Skin of body (tissue), 2 donors: ENCODE measurements around the gene NDUFS6. TPM values are rescaled to one million over a fixed set of nuclear protein-coding genes. Genes with fewer than 3 reads are reported as not detected.
A peak's percentile ranks its signal among the peaks of the same experiment; 100 is the strongest.
"Not testable (repeated sequence)": the region's sequence is repeated elsewhere in the genome, so short reads cannot be mapped to it uniquely, and the experiment has no call there.

Source experiments
- DNase-seq: peaks from one replicate; lab custom pipeline; 2025; lab: John Stamatoyannopoulos, UW
- total RNA-seq: library from RNA; depleted of rRNA; stranded (reverse); fragments of >200 nt; gene quantifications from one replicate; pipeline ENCODE4 v1.2.3, GENCODE V29; 2014

NDUFS6 gene
- total RNA-seq, 1 donor from 2014 or later, result 17.6 TPM

DNA sequence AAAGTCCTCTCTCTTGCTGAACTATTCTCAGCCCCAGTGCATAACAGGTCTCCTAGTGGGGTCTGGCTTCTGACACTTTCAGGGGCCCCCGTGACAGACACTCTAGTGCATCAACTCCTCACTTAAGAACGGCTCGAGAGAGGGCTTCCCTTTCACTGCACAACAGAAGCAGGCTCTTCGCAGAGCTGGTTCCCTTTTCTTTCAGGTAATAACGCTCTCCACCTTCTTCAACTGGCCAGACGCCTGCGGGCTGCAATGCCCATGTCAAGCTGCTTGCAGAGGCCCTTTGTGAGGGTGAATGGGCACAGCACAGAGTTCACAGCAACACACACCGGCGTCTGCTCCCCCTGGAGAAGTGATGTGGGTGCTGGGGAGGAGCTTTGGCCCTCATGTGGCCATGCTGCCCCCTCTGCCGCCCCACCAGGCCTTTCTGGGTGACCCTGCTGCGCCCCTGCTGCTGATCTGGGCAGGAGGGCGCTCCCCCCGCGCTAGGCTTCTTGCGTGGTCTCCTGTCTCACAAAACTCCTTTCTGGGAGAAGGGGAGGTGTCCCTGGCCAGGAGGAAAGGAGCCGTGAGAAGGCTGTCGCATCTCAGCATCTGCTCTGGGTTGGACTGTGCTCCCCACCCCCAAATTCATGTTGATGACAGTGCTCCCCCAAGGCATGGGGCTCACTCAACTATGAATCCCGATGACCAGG is 4.0 kb upstream of the NDUFS6 start:
- DNase-seq, result no peak

DNA sequence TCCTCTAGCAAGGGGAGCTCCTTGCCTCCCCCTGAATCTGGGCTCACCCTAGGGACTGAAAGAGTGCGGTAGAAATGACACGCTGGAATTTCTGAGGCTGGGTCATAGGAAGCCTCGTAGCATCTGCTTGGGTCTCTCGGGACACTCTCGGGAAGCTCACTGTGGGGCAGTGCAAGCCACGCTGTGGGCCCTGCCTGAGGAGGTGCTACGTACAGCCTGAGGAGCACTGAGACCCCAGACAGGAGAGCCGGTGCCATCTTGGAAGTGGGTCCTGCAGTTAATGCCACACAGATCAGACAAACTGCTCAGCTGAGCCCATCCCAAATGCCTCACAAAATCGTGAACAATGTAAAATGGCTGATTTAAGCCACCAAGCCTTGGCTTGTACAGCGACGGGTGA is 3.4 kb upstream of the NDUFS6 start:
- no peak for DNase-seq

DNA sequence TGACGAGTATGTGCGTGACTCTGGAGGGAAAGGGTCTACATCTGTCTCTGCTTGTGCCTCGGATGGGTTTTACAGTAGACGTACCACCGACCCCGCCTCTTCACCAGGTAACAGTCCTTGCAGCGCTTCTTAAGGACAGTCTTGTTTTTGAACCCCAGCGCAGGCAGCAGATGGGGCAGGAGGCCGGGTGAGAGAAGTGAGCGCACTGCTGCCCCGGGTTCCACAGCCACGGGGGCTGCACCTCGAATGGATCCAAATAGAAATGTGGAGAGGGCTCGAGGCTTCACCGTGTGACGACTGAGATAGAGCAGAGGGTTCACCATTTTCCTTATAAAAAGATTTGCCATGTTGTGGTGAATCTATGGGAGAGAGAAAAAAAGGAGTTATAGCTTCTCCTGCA is 2.6 kb upstream of the NDUFS6 start:
- not testable (repeated sequence) for DNase-seq

DNA sequence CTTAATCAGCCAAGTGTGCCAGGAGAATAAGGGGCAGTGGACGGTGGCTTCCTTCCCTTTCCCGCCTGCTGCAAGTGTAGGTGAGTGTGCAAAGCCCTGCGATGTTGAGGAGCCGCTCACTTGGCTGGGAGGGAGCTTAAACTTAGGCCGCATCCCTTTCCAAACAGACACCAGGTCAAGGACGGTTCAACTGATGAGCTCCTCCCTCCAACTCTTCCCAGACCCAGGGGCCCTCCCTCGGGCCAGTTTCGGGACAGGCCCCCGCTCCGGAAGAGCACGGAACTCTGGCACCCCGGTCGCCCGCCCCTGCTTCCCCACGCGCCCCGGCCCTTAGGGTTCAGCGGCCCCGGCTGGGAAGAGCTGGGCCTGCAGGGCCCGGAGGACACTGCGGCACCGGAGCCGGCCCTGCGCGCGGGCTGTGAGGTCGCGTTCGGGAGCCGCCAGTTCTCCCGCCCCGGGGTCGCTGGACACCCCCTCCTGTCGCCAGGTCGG is 2.1 kb upstream of the NDUFS6 start:
- DNase-seq, result no peak

DNA sequence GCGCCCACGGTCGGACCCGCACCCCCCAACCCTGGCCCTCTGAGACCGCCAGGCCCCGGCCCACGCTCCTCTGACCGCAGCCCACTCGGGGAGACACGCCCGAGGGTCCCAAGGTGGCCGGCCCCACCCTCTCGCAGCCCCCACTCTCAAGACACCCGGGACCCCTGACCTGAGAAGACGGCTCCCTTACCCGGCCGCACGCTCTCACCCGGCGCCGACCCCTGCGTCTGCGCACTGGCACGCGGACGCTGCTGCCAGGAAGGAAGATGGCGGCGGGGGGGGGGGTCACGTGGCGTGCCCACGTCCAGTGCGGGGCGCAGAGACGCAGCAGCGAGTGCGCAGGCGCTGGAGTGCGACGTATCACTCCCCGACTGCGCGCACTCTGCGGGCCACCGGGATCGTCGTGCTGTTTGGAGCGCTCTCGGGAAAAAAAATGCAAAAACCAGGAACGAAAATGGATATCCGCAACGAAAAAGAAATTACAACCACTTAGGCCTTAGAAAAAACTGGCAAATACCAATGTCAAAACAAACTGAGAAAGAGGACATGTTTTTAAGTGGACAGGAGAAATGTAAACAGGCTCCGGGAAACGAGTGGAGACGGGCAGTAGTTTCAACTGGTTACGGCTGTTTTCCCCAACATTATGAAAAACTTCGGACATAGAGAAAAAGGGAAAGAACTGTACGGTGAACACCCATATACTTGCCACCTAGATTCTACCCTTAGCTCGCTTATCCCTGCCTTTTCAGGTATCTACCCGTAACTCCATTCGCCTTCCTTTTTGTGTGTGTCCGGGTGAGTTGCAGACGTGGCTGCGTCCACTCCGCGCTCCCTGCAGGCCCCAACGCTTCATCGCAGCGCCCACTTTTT is 1.4 kb upstream of the NDUFS6 start, which contains the start of gene MRPL36:
Gene MRPL36, minus strand, starts transcription at position 236 of the 870 bp plus-strand sequence. CDS start 902 bp downstream, outside the sequence.
- peak; percentile 73 for DNase-seq

DNA sequence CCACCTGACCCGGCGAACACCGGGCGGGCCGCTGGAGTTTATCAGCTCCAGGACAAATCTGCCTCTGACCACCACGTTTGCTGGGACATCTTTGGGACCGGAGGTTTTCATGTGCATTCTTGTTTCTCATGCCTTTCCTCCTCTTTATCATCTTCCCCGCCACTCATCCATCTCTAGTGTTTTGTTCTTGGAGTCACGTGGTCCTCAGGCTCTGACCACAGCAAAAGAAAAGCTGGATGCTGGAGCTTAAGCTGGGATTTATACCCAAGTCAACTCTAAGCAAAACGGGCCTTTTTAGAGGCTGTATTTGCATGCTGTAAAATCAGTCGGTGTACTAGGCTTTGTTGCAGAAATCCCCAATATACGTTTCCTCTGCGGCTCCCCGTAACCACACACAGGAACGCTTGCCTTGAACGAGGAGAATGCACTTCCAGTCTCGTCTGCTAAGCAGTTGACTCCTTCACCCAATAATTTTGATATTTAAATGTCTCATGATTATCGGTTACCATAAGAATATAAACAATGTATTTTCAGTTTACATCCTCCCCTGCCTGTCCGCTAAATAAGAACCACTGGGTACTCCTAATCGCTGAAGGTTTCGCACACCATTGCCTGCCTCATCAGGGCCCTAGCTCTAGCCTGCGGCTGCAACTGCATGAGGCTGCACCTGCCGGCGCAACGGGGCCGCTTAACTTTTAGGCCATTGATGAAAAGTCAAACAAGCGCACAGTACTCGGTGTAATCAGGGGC is 560 bp upstream of the NDUFS6 start:
- peak; percentile 16 for DNase-seq

DNA sequence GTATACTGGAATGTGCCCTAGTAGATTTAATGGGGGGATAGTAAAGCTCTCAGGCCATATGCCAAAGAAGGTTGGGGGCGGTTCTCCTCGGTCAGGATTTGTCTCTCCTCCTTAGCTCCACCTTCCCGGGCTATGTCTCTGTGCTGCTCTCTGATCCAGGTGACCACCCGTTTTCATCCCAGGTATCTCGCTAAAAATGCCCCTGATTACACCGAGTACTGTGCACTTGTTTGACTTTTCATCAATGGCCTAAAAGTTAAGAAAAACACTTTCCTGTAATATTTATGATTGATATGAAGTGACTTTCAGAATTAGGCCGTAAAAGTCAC is 724 bp downstream of the NDUFS6 start:
- no peak for DNase-seq

DNA sequence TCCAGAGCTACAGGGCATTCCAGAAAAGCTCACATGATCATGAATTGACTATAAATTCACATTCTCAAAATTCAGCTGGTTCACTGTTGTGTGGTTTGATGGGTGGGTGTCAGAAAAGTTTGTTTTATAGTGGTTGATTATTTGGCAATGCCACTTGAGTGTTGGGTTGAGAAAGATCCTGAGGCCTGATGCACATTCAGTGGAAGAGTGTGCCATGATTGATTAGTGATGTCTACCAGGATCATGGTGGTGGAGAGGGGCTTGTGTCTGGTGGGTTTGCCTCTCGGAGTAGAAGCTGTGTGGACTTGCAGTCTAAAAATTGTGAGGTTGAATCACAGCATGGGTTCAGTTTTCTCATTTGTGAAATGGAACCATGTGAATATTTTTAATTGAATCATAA is 2.0 kb downstream of the NDUFS6 start:
- no peak for DNase-seq

DNA sequence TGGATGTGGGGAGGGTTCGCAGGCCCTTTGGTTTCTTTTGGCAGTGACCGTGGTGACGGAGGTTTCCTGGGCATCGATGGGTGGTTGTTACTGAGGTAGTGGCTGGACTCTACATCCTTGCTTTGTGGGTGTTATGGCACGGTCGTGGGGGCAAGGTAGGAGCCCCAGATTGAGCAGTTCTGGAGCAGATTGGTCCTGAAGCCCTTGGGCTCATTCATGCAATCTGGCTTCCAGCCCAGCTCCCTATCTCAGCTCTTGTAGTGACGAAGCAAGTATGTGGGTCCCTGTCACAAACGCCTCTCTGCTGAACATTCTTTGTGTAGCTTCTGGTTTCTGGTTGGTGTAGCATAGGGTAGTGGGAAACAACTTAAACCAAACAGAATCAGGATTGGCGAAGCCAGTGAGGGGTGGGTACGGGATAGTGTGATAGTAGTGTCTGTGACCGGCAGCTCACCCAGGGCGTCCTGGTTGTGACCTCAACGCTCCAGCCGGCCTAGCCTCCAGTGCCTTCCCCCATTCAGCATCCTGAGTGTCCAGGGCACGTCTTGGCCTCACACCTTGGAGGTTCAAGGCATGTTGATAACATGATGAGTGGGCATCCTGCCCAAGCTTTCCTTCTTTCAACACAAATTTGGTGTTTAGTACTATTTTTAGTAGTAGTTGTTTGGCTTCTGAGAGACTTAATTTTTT is 2.9 kb downstream of the NDUFS6 start:
- no peak for DNase-seq

DNA sequence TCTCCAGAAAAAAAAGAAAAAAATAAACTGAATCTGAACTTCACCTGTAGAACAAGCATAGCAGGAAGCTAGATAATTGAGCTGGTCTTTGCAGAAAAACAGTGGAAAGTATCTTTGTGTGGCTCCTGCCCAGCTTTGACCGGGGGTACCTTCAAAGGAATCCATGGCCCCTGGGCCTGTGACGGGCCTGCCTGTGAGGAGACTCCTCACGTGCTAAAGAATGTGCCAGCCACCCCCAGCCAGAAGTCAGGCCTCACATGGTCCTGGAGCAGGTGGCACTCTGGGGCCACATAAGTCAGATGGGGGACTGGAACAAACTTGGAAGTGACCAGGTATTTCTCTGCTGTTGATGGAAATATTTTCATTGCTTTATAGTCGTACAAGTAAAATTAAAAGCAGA is 4.1 kb downstream of the NDUFS6 start:
- no peak for DNase-seq

DNA sequence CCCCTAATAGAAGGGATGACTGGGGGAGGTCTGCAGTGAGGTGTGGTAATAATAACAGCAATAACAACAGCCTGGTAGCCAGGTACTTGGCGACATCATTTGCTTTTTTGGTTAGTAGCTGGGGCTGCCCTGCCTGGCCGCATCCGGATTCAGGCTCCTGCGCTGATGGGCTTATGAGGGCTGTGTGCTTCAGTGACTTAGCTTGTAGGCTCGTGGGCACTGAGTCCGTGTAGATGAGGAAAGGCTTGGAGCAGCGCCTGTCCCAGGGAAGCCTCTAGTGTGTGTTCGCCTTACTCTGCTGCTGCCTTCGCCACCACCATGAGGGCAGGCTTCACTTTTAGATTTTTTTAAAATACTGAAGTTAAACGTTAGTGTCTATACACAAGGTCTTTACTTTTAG is 4.5 kb downstream of the NDUFS6 start:
- DNase-seq, result no peak

DNA sequence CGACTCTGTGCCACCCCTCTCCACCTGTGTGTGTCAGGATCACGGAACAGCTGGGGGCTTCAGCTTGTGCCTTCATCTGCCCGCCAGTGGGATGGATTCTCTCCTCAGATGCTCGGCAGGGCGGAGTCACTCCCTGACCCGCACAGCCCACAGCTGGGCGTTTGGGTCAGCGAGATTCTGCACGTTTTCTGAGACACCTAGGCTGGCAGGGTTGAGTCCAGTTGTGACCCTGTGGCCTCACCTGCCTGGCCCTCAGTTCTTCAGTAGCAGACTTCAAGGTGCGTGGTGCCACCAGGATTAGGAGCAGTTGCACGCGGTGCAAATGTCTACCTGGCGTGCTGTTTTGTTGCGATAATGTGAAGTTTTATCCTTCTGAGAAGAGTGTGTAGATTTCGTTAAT is 5.0 kb downstream of the NDUFS6 start:
- DNase-seq, result no peak

DNA sequence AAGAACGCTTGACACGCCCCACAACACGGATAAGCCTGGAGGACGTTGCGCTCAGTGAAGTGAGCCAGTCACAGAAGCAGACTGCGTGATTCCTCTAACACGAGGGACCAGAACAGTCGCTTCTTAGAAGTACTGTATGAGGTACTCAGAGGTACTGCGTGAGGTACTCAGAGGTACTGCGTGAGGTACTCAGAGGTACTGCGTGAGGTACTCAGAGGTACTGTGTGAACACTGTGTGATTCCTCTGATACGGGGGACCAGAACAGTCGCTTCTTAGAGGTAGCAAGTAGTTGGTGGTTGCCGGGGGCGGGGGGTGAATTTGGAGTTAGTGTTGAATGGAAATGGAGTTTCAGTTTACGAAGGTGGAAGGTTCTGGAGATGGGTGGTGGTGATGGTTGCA is 5.8 kb downstream of the NDUFS6 start:
- no peak for DNase-seq

DNA sequence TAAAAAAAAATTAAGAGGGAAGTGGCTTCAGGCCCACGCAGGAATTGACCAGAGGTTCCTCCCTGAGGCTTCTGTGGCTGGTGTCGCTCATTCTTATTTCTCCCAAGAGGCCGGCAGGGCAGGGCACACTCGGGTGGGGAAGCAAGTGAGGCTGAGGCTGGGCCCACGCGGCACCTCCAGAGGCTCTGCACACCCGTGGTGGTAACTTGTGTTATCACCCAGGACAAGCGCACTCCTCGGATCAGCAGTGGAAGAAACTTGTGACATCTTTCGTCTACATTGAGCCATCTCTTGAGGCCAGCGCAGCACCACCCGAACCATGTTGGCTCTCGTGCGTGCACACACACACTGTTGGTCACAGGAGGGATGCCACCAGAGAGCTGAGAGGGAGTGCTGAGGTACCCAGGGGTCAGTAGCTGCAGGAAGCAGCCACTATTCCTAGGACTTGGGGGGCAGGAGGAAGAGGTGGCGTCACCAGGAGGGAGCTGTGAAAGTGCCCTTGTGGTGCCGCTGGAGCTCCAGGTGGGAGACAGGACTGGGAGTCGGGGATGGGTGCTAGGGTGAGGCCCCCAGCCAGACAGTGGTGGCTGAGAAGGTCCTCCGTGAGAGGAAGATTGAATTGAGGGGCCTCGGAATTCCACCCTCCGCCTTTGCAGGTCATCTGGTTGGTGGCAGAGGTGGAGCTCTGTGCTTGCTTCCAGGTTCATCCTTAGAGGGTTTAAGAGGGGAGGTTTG is 6.4 kb downstream of the NDUFS6 start:
- no peak for DNase-seq

DNA sequence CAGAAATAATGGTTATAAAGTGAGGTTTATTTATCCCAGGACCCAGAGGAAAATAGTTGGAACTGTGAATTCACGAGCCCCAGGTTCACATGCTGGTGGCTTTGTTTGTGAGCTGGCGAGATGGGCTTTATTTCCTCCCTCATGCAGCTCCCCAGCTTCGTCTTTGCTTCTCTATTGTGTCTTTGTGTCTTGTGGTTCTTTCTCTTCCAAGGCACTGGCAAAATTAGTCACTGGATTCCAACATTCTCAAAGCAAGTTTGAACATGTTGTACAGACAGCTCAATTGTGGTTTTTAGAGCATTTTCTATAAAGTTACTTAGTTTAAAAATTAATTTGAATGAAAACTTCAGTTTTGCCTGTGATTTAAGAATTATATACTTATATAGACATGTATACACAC is 7.2 kb downstream of the NDUFS6 start:
- DNase-seq, result no peak

DNA sequence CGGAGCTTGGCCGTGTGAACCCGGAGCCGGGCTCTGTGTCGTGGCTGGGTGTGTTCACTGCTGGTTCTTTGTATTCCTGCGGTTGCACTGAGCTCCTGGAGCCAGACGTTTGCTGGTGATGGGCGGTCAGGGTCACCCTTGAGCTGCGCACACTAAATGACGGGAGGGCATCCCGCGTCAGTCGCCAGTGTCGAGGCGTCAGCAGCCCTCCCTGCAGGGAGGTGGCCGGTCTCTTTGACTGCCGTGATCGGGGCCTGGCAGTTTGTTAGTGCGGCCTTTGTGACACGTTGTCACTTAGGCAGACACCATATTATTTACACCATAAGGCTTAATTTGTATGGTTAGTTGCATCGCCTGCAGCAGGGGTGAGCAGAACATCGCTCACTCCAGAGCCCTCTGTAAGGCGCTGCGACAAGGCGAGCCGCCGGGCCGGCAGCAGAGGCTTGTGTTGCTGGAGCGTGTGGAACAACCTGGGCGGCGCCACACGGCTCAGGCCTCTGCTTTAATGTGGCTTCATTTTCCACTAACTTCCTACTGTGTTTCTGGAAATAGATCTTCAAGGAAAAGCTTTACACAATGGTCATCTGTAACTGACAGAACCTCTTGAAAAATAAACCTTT is 8.3 kb downstream of the NDUFS6 start:
- no peak for DNase-seq

DNA sequence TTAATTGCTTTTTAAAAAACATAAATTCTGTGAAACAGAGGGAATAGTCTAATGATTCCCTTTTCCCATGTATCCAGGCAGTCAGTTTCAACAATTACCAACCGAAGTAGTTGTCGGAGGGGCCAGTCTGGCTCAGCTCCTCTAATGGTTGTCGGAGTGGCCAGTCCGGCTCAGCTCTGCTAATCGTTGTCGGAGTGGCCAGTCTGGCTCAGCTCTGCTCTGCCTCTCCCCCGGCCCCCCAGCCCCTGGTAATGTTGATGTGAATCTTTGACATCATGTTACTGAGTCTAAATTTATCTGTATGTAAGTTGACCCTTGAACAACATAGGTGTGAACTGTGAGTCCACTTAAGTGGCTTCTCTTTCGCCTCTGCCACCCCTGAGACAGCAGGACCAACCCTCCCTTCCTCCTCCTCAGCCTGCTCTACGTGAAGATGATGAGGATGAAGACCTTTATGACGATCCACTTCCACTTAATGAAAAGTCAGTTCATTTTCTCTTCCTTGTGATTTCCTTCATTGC is 9.4 kb downstream of the NDUFS6 start:
- DNase-seq, result no peak

DNA sequence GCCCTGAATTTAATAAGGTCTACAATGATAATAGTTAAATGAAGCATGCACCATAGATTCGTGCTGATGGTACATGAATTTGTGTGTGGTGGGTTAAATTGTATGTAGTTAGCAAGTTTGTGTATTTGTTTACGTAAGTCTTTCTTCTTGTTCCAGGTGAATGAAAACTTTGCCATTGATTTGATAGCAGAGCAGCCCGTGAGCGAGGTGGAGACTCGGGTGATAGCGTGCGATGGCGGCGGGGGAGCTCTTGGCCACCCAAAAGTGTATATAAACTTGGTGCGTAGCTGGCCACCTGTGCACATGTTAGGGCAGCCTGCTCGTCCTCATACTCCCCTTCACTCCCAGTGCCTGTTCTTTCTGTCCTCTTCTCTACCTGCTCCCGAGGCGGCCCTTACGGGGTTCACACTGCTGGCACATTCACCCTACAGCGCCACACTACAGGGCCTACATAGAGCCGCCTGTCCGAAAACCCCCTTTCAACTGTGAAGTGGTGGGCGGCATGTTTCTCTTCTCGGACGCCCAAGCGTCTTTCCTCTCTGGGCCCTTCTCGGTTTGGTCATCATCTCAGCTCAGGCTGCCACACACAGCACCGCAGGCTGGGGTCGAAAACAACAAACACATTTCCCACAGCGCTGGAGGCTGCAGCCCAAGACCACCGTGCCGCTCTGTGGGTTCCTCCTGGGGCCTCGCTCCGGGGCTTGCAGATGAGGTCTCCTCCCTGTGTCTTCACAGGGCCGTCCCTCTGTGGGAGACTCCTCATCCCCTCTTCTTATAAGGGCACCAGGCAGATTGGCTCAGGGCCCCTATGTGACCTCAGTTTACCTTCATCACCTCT is 13.2 kb downstream of the NDUFS6 start:
- DNase-seq, result no peak
